GM21786 (cell line): ENCODE results near the gene ZBP1.

ENCODE experiments used
- ATAC-seq: cut with Tn5 transposase; IDR thresholded peaks from one replicate; pipeline ENCODE4 v1.9.1; 2021; ENCODE audit not compliant: unreplicated experiment

ZBP1 gene

DNA sequence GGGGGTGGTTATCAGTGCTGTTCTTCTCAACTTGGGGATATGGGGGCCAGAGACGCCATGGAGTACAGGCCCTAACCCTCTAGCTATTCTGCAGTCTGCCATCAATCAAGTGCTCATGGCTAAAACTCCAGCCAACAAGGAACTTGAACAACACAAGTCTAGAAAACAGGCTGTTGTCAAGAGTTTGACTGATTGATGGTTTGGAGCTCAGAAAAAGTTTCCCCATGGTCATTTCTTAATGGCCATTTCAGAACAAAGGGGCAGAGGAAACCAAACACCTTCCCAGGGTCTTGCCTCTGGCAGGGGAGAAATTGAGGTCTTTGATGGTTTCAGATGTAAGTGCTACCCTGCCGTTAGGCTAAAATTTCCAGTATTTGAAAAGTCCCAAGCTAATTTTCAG lies 44.2 kb downstream of the ZBP1 start:
- ATAC-seq: no peak

GRCh38 chr20:57574954-57575353 lies 45.3 kb downstream of the ZBP1 start:
- no peak for ATAC-seq

- ATAC-seq: no peak
Observed at GRCh38 chr20:57573894-57574293, 46.3 kb downstream of the ZBP1 start.

DNA sequence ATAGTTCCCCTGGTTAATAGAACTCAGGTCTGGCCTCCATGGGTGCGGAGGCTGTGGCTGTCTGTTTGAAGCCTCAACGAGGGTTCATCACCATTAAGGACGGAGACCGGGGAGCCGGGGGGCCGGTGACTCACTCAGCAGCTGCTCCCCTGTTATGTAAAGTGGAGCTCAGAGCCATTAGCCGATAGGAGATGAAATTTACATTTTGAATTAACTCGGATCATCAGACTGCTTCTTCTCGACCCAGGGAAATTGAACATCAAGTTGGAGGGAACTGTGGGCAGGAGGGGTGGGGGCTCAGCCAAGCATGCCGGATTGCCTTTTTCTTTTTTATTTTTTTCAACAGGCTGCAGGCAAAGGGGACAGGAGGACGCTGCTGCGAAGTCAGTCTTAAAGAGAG lies 47.0 kb downstream of the ZBP1 start:
- ATAC-seq: no peak

DNA sequence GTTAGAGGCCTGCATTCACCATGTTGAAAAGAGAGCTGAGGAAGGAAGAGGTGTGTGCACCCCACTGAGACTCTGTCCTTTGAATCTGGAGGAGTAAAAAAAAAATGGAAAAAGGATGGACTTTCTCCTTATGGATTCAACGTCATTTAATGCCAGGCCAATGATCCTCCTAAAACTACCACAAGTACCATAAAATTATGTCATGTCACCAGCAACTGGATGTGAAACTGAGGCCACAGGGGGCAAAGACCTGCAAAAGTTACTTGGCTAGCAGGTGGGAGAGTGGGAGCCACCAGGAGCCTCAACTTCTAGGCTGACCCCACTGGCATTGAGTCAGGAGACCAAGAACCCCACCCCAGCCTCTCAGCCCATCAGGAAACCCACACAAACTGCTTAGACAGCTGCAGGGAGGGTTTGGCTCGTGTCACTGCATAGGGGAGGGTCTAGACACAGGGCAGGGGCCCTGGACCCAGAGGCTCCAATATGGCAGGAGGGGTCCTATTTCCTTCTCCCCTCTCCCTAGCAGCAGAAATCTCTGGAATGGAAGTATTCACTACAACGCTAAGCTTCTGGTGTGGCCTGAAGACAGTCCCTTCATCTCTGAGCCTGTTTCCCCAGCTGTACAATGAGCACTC lies 48.3 kb downstream of the ZBP1 start:
- no peak for ATAC-seq

- ATAC-seq: no peak
Observed at GRCh38 chr20:57570920-57571319, 49.3 kb downstream of the ZBP1 start.

- no peak for ATAC-seq
Observed at GRCh38 chr20:57570145-57570850, 49.9 kb downstream of the ZBP1 start.

- ATAC-seq: no peak
Observed at GRCh38 chr20:57568960-57569359, 51.3 kb downstream of the ZBP1 start.

DNA sequence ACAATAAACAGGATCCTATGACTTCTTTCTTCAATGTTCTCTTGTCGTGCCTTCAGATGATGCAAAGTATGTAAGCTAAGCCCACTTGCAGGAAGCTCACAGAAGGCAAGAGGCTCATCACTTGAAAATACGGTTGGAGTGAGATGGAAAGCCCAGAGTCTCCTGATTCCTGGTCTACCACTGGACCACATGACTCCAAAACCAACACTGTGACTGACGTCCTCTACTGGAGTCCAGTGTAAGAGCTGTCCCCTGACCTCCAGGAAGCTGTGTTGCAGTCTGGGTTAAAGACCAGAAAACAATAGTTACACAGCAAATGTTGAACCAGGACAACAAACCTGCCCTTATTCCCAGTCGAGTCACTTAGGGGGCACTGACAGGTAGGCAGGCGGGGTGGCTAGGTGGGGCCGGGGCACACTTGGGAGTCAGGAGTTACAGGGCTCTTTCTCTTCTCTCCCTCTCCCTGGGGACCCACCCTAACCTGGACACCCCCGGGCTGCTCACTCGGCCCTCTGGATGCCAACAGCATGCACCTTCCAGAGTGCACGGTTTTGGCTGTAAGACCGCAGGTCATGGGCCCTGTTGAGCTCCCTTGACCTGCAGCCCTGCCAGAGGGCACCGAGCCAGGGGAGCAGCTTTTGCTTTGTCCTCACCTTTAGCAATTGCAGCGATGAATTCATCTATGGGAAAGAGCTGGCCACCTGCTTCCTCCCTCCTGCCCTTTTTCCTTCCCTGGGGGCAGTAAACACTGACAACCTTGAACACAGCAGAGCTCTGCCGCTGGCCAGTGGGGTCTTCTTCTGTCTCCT lies 51.9 kb downstream of the ZBP1 start:
- no peak for ATAC-seq

DNA sequence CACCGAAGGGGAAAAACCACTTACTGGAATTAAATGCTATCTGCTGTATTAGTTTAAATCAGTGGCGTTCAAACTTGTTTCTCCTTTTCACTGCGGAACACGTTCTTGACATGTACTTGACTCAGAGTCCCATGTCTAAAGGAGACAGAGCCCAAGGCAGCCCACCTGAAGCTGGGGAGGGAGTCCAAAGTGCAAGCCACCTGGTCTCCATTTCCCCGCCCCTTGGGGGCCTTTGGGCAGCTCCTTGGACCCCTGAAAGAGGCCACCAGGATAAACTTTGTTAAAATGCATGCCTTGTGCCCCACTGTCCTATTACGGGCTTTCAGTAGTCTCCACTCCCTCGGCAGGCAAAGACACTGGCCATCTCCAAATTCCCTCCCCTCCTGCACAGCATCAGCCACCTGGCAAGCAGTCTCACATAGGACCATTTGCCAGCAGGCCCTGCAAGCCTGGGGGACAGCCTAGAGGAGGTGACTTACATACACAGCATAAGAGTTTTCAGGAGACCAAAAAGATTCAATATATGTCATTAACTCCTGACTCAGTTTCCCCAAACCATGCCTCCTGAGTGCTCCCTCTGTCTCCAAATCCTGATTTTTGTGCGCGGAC lies 52.7 kb downstream of the ZBP1 start:
- no peak for ATAC-seq

DNA sequence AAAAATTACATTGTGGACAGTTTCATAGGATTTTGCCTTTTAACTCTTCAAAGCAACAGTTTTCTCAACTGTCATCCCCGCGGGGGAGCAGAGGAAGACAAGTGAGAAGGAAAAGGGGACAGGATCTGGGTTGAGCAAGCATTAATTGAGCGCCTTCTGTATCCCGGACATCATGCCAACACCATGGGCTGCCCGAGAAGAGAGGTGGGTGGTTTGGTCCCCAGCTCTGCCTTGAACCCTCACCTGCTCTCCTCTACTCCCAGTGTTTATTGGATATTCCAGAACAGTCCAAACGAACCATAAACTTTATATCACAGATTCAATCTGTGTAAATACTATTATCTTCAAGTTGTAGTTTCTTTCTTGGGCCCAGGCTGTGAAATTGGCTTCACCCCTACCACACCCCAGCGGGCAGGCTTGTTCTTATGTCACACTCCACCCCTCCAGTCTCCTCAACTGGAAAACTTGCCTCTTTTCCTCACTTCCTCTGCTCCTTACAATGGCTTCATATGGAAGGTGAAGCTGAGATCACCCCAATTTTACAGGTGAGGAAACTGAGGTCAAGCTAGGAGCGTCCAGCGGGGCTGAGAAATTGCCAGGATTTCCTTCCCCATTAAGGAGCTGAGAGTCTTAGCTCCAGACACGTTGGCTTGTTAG lies 53.3 kb downstream of the ZBP1 start:
- ATAC-seq: no peak

DNA sequence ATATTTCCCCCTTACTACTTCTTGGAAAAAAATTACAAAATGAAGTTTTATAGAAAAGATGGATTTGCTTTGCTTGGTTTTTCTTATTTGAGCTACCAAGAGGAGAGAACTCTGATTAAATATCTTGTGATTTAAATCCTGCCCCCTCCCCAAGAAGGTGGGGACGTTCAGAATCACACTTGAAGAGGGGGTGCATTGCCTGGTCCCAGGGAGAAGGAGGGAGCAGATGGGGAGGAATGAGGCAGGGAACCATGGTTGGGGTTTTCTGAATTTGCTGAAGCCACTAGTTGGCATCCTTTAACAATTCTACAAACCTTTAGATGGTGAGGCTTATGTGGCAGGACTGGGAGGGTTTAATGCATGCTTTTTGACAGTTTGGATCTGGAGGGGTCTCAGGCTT lies 53.8 kb downstream of the ZBP1 start:
- ATAC-seq: no peak

- no peak for ATAC-seq
Observed at GRCh38 chr20:57564951-57565642, 55.1 kb downstream of the ZBP1 start.

GRCh38 chr20:57564180-57564802 lies 55.9 kb downstream of the ZBP1 start:
- no peak for ATAC-seq

DNA sequence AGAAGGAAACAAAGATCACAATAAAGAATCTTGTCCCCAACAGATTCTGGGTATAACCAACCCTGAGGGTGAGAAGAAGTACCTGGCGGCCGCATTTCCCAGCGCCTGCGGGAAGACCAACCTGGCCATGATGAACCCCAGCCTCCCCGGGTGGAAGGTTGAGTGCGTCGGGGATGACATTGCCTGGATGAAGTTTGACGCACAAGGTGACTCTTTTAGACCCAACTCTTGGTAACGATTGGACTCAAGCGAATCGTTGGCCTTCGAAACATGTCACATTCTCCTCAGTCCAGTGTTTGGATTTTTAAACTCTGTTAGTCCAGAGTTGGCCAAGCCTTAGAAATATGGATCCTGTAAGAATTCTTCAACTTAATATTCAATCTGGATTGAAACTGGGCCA lies 56.7 kb downstream of the ZBP1 start:
- ATAC-seq: no peak

DNA sequence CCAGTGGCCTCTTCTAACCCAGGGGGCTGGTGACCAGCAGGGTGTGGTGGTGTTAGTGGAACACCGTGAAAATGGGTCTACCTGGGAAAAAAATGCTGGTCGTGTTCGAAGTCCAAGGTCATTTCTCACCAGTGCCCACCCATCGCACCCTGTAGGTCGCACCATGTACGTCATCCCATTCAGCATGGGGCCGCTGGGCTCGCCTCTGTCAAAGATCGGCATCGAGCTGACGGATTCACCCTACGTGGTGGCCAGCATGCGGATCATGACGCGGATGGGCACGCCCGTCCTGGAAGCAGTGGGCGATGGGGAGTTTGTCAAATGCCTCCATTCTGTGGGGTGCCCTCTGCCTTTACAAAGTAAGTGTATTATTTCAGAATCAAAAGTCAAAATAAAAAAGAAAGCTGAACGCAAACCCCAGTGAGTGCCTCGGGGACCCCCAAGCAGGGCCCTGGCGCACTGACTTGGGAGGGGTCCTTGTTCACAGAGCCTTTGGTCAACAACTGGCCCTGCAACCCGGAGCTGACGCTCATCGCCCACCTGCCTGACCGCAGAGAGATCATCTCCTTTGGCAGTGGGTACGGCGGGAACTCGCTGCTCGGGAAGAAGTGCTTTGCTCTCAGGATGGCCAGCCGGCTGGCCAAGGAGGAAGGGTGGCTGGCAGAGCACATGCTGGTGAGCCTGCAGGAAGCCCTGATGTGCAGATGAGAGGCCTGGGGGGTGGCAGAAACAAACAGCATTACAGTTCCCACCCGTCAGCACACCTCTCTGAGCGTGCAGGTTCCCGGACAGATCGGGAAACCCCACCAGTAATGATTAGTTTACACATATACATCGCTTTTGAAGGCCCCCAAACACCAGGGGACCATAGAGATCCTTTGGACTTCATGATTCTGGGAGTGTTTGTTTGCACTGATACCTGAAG lies 57.4 kb downstream of the ZBP1 start:
- ATAC-seq: no peak

GRCh38 chr20:57561356-57562279 lies 58.6 kb downstream of the ZBP1 start:
- no peak for ATAC-seq
